HG03095 (cell line): ENCODE measurements around the gene SNRPA.
"Not testable (repeated sequence)": the region's sequence is repeated elsewhere in the genome, so short reads cannot be mapped to it uniquely, and the experiment has no call there.

Source experiments
- ATAC-seq: cut with Tn5 transposase; IDR thresholded peaks from one replicate; pipeline ENCODE4 v1.9.1; 2021; ENCODE audit warnings: moderate library complexity; ENCODE audit not compliant: unreplicated experiment

SNRPA gene

DNA sequence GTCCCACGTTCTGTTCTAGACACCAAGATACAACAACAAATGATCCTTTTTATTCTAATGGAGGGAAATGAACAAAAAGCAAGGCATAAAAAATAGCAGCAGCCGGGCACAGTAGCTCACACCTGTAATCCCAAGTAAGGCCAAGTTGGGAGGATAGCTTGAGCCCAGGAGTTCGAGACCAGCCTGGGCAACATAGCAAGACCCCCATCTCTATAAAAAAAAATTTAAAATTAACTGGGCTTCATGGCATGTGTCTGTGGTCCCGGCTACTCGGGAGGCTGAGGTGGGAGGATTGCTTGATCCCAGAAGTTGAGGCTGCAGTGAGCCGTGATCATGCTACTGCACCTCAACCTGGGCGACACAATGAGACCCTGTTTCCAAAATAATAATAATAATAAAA, 25.4 kb downstream of the SNRPA start:
- ATAC-seq = no peak

DNA sequence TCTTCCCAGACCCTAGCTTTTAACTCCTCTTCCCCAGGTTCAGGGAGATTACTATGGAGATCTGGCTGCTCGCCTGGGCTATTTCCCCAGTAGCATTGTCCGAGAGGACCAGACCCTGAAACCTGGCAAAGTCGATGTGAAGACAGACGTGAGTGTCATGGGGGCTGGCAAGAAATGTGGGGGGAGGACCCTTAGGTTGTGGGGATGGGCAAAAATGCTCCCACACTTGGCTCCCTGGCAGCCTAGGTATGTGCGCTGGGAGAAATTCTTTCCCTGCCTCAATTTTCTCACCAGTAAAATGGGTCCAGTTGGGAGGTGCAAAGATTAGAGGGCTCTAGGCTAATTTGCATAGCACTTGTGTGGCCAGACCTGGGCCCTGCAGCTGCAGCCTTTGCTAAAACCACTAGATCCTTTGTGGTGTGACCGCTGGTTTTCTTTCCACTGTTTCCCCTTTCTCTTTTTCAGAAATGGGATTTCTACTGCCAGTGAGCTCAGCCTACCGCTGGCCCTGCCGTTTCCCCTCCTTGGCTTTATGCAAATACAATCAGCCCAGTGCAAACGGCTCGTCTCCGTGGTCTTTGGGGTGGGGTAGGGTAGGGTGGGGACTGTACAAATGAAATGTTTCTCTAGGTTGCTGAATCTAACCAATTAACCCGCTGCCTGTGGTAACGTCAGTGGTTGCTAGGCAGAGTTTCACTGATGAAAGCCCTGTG, 26.1 kb downstream of the SNRPA start:
- ATAC-seq = peak; percentile 53

DNA sequence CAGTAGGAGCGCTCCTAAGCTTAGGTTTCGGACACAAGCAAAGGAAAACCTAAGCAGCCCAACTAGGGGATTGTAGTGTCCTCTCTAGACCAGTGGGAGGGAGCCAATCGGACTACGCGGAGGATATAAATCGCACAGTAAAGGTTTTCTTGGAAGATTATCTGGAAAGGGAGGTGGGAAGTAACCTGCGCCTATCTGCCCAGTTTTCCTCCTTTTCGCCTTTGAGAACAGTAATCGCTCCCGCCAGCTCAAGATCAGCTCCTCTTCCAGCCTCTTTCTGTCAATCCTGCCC, 26.6 kb downstream of the SNRPA start:
- ATAC-seq = no peak

DNA sequence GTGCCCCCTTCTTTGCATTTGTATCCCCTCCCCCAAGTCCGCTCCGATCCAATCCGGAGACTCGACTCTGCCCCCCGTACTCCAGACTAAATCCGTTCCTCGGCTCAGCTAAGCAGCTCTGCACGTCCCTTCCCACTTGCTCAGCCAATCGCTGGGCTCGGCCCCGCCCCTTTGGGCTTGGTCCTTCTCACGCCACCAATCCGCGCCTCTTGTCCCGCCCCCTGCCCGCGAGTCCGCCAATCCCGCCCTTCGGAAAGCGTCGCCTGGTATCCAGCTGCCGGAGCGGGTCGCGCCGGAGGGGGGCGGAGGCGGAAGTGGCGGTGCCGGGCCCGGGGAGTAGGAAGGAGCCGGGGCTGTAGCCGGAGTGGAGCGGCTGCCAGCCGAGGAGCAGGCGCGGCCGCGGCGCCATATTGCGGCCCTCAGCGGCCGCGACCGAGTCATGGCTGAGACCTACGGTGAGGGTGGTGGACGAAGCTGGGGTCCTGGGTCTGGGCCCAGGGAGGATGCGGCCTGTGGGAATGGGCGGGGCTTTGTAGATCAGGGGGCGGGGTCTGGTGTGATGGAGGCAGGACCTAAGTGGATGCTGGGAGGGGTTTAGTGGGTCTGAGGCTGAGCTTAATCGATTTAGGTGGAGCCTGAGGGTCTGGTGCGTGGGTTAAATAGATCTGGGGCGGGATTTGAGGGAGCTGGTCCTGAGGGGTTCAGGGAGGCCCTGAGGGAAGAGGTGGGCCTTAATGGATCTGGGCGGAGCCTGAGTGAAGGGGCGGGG, 27.1 kb downstream of the SNRPA start, which contains the start of gene RAB4B:
TSS of gene RAB4B (plus strand) at position 311 of the 769 bp plus-strand sequence. CDS start at position 440, 129 bp downstream.
- ATAC-seq = peak; percentile 45

DNA sequence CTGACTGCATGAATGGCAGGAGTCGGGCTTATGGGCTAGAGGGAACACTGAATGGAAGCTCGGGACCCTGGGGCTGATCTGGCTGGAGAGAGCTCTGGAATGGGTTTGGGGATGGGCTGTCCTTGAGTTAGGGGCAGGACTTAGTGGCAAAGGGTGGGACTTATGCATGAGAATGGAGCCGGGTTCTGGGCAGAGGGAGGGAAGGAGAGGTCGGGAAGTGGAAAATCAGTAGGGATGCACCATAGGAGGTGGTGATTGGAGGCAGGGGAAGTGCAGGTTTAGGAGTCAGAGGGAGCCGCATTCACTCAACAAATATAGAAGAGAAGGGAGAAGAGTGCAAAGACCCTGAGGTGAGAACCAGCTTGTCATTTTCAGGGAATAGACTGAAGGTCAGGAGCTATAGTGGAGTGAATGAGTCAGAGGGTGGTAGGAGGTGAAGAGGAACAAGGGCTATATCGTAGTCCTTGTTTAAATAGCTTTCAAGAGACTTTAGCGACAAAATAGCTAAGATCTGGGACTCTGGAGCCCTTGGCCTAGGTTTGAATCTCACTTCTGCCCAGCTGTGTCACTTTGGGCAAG, 27.8 kb downstream of the SNRPA start:
- no peak for ATAC-seq

DNA sequence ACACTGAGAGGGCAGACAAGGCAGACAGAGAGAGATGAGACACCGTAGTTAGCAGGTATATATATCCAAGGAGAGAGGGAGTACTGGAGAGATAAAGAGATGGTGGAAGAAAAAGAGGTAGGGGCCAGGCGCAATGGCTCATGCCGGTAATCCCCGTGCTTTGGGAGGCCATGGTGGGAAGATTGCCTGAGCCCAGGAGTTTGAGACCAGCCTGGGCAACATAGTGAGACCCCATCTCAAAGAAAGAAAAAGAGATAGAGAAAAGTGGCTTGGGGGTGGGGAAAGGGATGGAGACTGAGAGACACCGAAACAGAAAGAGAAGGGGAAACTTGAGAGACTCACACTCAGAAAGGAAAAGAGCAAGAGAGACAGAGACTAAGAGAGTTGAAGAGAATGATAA, 29.6 kb downstream of the SNRPA start:
- no peak for ATAC-seq

DNA sequence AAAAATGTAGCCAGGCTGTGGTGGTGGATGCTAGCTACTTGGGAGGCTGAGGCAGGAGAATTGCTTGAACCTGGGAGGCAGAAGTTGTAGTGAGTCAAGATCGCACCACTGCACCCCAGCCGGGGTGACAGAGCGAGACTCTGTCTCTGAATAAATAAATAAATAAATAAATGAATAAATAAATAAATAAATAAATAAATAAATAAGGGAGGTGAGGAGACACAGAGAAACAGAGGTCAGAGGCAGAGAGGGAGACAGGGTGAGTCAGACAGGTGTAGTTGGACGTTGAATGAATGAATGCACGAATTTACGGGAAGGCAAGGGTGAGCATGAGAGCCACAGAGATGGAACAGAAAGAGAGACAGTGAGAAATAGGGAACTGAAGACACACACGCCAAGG, 30.1 kb downstream of the SNRPA start:
- no peak for ATAC-seq

DNA sequence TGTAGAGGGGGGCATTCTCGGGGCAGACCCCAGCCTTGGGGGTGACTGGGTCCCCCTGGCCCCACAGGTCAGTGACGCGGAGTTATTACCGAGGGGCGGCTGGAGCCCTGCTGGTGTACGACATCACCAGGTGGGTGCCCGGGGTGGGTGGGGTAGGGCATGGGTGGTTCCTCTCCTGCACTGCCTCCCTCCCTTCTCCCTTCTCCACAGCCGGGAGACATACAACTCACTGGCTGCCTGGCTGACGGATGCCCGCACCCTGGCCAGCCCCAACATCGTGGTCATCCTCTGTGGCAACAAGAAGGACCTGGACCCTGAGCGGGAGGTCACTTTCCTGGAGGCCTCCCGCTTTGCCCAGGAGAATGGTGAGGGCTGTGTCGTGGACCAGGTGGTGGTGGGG, 32.7 kb downstream of the SNRPA start:
- ATAC-seq = no peak

DNA sequence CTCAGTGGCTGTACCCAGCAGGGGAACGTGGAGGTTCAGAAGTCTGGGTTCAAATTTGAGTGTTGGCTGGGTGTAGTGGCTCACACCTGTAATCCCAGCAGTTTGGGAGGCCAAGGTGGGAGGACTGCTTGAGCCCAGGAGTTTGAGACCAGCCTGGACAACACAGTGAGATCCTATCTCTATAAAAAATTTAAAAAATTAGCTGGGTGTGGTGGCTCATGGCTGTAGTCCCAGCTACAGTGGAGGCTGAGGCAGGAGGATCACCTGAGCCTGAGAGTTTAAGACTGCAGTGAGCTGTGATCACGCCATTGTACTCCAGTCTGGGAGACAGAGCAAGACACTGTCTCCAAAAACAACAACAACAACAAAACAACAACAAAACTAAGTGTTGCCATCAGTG, 33.1 kb downstream of the SNRPA start:
- not testable (repeated sequence) for ATAC-seq

DNA sequence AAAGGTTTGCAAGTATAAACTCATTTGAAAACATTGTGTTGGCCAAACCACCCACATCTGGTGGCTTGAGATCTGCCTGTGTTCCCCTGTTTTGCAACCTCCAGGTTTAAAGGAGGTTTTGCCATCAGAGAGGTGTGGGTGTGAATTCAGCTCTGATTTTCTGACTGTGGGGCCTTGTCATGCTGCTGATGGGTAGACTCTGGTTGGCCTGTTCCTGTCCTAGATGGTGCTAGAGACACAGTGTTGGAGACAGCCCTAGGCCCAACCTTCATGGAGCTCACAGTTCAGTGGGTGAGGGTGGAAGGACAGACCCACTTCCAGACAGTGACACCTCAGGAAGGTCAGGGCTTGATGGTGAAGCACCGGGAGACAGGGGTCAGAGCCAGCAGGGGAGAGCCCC, 34.5 kb downstream of the SNRPA start:
- ATAC-seq = no peak

DNA sequence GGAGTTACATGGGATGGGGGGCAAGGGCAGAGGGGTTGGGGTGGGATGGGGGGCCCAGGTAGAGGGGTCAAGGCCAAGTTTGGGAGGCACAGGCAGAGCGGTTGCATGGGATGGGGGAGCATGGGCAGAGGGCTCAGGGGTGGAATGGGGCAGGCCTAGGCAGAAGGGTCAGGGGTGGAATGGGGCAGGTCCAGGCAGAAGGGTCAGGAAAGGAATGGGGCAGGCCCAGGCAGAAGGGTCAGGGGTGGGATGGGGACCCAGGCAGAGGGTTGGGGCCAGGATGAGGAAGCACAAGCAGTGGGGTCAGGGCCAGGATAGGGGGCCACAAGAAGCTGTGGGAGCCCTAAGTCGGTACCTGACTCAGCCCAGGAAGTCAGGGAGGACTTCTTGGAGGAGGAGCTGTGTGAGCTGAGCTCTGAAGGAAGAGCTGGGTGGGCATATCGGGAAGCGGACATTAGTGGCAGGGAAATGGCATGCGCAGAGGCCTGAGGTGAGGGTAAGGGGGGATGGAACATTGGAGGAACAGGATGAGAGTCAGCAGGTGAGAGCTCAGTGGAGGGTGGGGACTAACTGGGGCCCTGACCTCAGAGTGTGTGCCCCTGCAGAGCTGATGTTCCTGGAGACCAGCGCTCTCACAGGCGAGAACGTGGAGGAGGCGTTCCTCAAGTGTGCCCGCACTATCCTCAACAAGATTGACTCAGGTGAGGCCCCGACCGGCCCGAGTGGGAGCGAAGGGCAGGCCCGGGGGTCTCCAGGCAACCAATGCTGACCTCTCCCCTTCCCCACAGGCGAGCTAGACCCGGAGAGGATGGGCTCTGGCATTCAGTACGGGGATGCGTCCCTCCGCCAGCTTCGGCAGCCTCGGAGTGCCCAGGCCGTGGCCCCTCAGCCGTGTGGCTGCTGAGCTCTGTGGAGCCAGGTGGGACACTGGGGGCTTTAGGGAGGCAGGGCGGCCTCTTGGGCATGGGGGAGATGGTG, 35.3 kb downstream of the SNRPA start:
- no peak for ATAC-seq

DNA sequence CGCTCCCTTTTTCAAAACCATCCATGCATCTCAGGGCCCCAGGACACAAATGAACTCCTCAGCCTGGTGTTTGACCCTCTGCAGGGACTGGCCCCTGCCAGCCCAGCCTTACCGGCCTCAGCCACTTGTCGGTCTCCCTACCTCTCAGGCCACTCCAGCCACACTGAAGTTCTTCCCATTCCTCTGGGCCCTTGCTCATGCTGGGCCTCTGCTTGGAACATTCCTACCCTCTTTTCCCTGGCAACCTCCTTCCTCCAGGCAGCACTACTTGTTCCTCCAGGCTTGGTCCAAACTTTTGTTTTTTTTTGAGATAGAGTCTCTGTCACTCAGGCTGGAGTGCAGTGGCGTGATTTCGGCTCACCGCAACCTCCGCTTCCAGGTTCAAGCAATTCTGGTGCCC, 40.3 kb downstream of the SNRPA start:
- no peak for ATAC-seq

DNA sequence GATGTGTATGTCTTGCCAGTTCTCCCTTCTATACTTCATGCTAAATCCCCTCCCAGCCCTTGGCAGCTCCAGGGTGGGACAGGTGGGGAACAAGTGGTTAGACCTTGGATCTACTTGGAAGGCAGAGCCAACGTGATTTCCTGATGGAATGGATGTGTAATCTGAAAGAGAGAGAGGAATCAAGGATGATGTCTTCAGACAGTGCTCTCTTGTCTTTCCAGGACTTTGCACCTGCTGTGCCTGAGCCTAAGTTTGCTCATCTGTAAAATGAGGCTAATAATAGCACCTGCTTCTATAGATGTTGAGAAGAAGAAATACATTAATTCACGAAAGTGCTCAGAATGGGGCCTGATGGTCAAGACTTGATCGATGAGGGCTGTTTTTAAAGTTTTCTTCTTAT, 41.0 kb downstream of the SNRPA start:
- ATAC-seq = no peak

DNA sequence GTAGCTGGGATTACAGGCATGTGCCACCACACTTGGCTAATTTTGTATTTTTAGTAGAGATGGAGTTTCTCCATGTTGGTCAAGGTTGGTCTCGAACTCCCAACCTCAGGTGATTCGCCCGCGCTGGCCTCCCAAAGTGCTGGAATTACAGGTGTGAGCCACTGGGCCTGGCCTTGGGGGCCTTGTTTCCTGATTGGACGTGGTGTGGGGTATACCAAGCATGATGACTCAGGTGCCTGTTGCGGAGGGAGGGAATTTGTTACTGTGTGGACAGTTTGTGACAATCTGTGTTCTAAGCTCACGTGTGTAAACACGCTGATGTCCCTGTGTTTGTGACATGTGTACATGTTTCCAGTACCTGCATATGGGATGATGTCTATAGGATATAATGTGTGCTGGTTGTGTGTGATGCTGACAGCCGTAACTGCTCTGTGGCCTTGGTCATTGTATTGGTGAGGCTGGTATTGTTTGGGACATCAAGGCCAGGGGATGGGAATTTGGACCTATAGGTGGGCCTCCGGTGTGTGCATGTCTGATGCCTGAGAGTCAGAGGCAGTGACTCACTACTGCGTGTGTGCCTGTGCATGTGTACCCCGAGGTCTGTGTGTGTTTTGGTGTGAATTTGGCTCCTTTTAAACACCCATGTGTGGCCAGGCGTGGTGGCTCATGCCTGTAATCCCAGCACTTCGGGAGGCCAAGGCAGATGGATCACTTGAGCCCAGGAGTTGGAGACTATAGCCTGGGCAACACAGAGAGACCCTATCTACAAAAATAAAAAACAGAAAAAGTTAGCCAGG, 46.4 kb downstream of the SNRPA start:
- ATAC-seq = no peak

DNA sequence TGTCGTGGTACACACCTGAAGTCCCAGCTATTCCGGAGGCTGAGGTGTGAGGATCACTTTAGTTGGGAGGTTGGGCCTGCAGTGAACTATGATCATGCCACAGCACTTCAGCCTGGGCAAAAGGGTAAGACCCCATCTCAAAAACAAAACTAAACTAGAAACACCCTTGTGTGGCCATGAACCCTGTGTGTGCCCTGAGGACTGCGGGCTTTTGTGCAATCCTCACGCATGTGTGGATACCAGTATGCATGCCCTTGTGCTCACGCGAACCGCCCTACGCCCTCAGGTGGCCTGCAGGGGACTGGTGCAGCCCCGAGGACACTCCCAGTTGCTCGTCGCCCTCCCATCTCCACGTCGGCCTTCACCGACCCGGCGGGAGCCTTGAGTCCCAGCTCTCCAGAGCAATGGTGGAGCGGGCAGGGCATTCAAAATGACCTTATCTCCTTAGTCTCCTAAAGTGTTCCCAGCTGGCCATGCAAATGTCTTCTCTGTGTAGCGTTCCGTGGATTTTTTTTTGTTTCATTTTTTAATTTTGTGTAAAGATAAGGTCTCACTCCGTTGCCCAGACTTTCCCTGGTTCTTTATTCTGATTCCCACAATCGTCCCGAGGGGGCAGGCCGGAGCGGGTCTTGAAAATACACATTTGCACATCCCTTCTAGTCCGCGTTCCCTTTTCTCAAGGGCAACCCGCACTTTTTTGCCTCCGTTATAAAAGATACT, 47.1 kb downstream of the SNRPA start:
- ATAC-seq = no peak

DNA sequence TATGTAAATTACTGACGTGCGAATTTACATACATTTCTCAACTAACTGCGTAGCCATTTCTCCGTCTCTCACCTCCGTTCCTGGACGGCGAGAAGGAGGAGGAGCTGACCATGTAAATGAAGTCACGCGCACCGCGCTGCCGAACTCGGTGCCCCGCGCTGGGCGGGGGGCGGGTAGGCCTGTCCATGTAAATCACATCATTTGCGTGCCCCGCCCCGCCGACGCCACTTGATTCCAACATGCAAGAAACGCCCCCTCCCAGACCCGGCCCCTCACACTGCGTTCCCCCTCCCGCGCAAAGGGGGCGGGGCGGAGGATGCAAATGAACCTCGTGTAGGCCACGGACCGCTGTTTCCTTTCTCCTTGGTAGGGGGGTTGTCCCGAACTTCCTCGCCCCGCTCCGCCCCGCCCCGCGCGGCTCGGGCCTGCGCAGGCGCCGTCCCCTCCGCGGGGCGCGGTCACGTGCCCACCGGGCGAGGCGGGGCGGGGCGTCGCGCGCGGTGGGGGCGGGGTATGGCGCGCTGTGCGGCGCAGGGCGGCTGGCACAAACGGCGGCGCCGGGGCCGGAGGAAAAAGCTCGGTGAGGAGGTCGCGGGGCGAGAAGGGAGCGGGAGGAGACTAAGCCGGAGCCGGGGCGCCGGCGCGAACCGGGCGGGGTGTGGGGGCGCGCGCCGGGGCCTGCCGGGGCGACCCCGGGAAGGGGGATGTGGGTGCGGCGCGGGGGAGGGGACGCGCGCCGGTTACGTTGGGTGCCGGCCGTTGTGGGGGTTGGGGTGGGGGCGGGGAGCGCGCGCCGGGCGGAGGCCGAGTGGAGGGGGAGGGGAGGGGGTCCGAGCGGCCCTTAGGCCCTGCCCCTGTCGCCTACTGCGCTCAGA, 47.9 kb downstream of the SNRPA start, which contains the start of gene EGLN2:
TSS of gene EGLN2 (plus strand) at position 509 of the 875 bp plus-strand sequence. CDS start 1,382 bp downstream, outside the sequence.
- ATAC-seq = peak; percentile 68

DNA sequence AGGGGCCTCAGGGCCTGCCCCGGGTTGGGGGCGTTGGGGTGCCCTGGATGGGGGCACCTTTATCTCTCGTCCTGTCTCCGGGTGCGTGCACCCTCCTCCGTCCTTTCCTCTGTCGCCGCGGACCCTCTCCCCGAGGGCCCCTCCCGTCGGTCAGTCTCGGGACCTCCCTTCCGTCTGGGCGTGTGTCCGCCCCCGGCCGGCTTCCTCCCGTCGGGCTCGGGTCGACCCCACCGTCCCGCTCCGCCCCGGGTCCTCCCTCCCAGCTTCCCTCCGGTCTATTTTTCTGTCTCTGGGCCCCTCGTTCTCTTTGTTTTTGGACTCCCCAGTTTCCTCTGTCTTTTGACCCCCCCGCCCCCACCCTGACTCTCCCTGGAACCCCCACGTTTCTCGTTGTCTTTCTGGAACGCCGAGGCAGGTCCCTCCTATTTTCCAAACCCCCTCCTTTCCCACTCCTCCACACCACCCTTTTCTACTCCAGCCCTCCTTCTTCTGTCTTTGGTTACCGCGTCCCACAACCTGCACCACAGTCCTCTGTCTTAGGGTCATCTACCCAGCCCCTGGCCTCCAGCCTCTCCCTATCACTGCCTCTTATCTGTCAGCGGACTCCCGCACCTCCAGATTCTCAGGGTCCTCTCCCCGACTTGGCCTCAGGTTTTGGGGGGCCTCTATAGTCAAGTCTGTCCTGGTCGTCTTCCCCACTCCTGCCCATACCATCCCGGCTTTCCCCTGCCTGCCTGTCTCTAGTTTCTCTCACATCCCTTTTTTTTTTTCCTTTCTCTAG, 48.7 kb downstream of the SNRPA start:
- no peak for ATAC-seq
